Measurements from ENCODE around the gene SCYGR6.

Gene SCYGR6

GRCh38 chr2:227696990-227697679, 27.4 kb downstream of the SCYGR6 start:
- peaks cover 7% of the 10 kb centered on the region for H3K27me3 Mint-ChIP-seq (ENCODE audit: low read depth)
- H3K4me3 Mint-ChIP-seq = no peak overlapping the region
- H3K27ac Mint-ChIP-seq = no peak overlapping the region
- H3K4me1 Mint-ChIP-seq (ENCODE audit: low read depth) = no peaks in the 10 kb centered on the region
- DNase-seq (ENCODE audit: low spot score) = no peak
- H3K36me3 Mint-ChIP-seq (ENCODE audit: low read depth) = no peaks in the 10 kb centered on the region
- no peaks in the 10 kb centered on the region for H3K9me3 Mint-ChIP-seq

DNA sequence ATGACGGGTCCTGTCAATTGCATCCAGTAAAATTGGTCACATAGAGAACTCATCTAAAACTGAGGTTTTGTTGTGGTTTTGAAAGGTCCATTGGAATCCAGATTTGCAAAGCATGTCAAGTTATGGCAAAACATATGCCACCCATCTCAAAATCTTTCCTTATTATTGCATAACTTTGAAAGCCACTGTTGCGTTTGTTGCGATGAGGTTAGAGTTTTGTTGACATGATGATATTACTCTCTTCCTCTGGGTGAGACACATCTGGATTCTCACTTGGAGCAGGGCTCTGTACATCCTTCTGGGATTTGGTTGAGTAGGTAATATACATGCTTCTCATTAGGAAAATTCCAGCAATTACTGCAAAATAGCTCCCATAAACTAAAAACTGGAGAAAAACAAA, 37.4 kb downstream of the SCYGR6 start:
- Mint-ChIP-seq H3K4me1 (ENCODE audit: low read depth) (no peaks in the 10 kb centered on the region), H3K9me3 (no peaks in the 10 kb centered on the region), H3K36me3 (ENCODE audit: low read depth) (no peaks in the 10 kb centered on the region), H3K27ac (no peak overlapping the region), H3K27me3 (ENCODE audit: low read depth) (peaks cover 2% of the 10 kb centered on the region), H3K4me3 (no peak overlapping the region)
- no peak for DNase-seq (ENCODE audit: low spot score)

DNA sequence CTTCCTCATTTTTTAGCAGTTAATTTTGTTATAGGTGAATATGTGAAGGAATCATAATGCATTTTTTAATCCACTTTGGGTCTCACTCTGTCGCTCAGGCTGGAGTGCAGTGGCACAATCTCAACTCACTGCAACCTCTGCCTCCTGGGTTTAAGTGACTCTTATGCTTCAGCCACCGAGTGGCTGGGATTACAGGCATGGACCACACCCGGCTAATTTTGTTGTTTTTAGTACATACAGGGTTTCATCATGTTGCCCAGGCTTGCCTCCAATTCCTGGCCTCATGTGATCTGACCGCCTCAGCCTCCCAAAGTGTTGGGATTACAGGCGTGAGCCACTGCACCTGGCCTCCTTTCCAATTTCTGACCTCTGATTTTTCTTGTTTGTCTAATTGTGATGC, 40.3 kb downstream of the SCYGR6 start:
- Mint-ChIP-seq H3K4me3 (no peak overlapping the region), H3K27me3 (ENCODE audit: low read depth) (peaks cover 2% of the 10 kb centered on the region), H3K9me3 (no peaks in the 10 kb centered on the region), H3K36me3 (ENCODE audit: low read depth) (no peaks in the 10 kb centered on the region), H3K4me1 (ENCODE audit: low read depth) (no peaks in the 10 kb centered on the region), H3K27ac (no peak overlapping the region)
- DNase-seq (ENCODE audit: low spot score) = no peak

DNA sequence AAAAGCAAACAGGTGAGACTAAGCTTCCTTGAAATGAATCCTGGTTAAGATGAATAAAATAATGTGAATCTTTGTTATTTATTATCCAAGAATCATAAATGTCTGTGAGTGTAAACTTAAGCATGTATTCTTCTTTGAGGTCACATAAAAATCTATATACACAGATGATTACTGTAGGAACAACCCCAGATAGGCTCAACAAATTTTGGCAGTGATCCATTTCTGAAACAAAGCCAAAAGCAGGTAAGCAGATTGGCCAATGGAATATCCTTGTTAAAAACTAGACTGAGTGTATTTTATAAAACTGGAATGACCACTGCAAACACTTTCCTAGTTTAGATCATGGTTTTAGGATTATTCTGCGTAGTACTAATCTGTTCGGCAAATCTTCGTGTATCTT, 46.6 kb downstream of the SCYGR6 start:
- Mint-ChIP-seq H3K27ac (no peak overlapping the region), H3K9me3 (no peaks in the 10 kb centered on the region), H3K4me1 (ENCODE audit: low read depth) (no peaks in the 10 kb centered on the region), H3K27me3 (ENCODE audit: low read depth) (no peaks in the 10 kb centered on the region), H3K4me3 (no peak overlapping the region), H3K36me3 (ENCODE audit: low read depth) (no peaks in the 10 kb centered on the region)
- no peak for DNase-seq (ENCODE audit: low spot score)

- Mint-ChIP-seq H3K4me3 (no peak overlapping the region), H3K4me1 (ENCODE audit: low read depth) (no peaks in the 10 kb centered on the region), H3K36me3 (ENCODE audit: low read depth) (no peaks in the 10 kb centered on the region), H3K9me3 (no peaks in the 10 kb centered on the region), H3K27ac (no peak overlapping the region), H3K27me3 (ENCODE audit: low read depth) (peaks cover 2% of the 10 kb centered on the region)
- no peak for DNase-seq (ENCODE audit: low spot score)
Measured at GRCh38 chr2:227674485-227674884, 50.1 kb downstream of the SCYGR6 start.
